ENCODE measurements around the gene ACTMAP. TPM values are rescaled to one million over a fixed set of nuclear protein-coding genes. Genes with fewer than 3 reads are reported as not detected.

The ACTMAP gene
- total RNA-seq, 4 donors from 2014 or later: 4.2 to 14.6 (median 6.2) TPM

GRCh38 chr19:40721140-40721486, 29.2 kb downstream of the ACTMAP start:
- no peak for DNase-seq
- intact Hi-C loops (cut with DNase I; ENCODE audit: low total_unique reads): no loop called here

DNA sequence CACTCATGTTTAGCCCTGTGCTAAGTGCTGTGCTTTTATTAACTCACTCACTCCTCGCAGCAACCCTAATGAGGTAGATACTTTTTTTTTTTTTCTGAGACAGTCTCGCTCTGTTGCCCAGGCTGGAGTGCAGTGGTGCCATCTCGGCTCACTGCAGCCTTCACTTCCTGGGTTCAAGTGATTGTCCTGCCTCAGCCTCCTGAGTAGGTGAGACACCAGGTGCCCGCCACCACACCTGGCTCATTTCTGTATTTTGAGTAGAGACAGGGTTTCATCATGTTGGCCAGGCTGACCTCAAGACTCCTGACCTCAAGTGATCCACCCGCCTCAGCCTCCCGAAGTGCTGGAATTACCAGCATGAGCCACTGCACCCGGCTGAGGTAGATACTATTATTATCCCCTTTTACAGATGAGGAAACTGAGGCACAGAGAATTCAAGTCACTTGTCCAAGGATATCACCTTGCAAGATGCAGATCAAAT, 30.8 kb downstream of the ACTMAP start:
- Histone ChIP-seq H3K27ac (peak overlapping the region; percentile 89 to 98 (median 92)), H3K9me3 (no peaks in the 10 kb centered on the region), H3K4me3 (peak overlapping the region; percentile 64 to 90 (median 85)), H3K36me3 (peaks cover 0 to 7% of the 10 kb centered on the region in 2 donors), H3K27me3 (no peaks in the 10 kb centered on the region), H3K4me1 (peaks cover 42 to 47% of the 10 kb centered on the region in 2 donors)
- TF ChIP-seq, protein P1, sequence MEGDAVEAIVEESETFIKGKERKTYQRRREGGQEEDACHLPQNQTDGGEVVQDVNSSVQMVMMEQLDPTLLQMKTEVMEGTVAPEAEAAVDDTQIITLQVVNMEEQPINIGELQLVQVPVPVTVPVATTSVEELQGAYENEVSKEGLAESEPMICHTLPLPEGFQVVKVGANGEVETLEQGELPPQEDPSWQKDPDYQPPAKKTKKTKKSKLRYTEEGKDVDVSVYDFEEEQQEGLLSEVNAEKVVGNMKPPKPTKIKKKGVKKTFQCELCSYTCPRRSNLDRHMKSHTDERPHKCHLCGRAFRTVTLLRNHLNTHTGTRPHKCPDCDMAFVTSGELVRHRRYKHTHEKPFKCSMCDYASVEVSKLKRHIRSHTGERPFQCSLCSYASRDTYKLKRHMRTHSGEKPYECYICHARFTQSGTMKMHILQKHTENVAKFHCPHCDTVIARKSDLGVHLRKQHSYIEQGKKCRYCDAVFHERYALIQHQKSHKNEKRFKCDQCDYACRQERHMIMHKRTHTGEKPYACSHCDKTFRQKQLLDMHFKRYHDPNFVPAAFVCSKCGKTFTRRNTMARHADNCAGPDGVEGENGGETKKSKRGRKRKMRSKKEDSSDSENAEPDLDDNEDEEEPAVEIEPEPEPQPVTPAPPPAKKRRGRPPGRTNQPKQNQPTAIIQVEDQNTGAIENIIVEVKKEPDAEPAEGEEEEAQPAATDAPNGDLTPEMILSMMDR (IDR thresholded peaks at IDR 0.05 in 4 of 5, conservative IDR thresholded peaks at IDR 0.05 in 1 of 5): no peak
- TF ChIP-seq POLR2A (IDR thresholded peaks at IDR 0.05): no peak
- ATAC-seq: no peak
- DNase-seq: peak in 1 of 2 donors; percentile 67
- intact Hi-C loops (cut with DNase I; ENCODE audit: low total_unique reads): loop anchor here (1.0 to 10.0 kb wide), 3 partner anchors 59 to 297 kb away; partner anchors contain the start of genes RAB4B and SERTAD3
- in situ Hi-C loops (cut with MboI; ENCODE audit: low sequenced_read_pairs in 4 of 4): no loop called here

More at GRCh38 chr19:40721140-40721486, 29.2 kb downstream of the ACTMAP start:
- ATAC-seq: no peak
- H3K4me1 ChIP-seq: peaks cover 33 to 36% of the 10 kb centered on the region in 2 donors
- no peaks in the 10 kb centered on the region for H3K9me3 ChIP-seq
- TF ChIP-seq, protein P1 (IDR thresholded peaks at IDR 0.05 in 4 of 5, conservative IDR thresholded peaks at IDR 0.05 in 1 of 5): no peak
- TF ChIP-seq POLR2A (IDR thresholded peaks at IDR 0.05): no peak
- H3K4me3 ChIP-seq: peak overlapping the region; percentile 46 to 86 (median 74)
- H3K27ac ChIP-seq: peak overlapping the region; percentile 89 to 98 (median 92)
- in situ Hi-C loops (cut with MboI; ENCODE audit: low sequenced_read_pairs in 4 of 4): no loop called here
- peaks cover 0 to 19% of the 10 kb centered on the region in 2 donors for H3K36me3 ChIP-seq
- H3K27me3 ChIP-seq: no peaks in the 10 kb centered on the region

DNA sequence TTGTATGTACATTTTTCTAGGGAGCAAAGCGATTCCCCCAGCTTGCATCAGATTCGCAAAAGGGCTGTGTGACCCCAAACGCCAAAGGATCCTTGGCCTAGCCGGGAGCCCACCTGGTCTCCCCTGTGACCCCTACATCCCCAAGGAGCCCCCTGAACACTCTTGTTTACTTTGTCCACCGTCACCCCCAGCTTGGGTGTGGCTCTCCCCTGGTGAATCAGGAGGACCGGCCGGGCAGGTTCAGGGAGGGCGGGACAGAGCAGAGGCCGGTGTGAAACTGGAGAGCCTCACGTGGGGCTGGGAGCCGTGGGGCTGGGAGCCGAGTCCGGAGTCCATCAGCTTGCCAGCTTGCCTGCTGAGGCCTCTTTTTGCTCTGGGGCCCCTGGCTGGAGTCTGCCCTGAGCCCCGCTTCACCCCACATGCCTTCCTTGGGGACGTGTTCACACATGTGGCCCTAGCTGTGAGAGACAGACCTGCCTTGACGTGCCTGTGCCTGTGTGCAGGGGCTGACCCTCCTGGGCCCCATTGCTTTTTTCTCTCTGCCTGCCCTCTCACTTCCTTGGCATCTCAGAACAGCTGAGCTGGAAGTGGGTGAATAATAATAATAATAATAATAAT, 31.4 kb downstream of the ACTMAP start:
- intact Hi-C loops (cut with DNase I; ENCODE audit: low total_unique reads) (loop anchor here (1.0 to 10.0 kb wide), 4 partner anchors 31 to 297 kb away; partner anchors contain the start of genes ACTMAP, RAB4B and SERTAD3), in situ Hi-C loops (cut with MboI; ENCODE audit: low sequenced_read_pairs in 4 of 4) (no loop called here)
- H3K4me3 ChIP-seq: peak overlapping the region; percentile 64 to 90 (median 85)
- TF ChIP-seq, protein P1 (IDR thresholded peaks at IDR 0.05 in 4 of 5, conservative IDR thresholded peaks at IDR 0.05 in 1 of 5): no peak
- TF ChIP-seq POLR2A (IDR thresholded peaks at IDR 0.05): peak; percentile 77
- H3K27me3 ChIP-seq: no peaks in the 10 kb centered on the region
- H3K27ac ChIP-seq: peak overlapping the region; percentile 89 to 98 (median 92)
- H3K36me3 ChIP-seq: peaks cover 0 to 4% of the 10 kb centered on the region in 2 donors
- ATAC-seq (peak; percentile 22 to 31), DNase-seq (peak; percentile 85 to 91)
- no peaks in the 10 kb centered on the region for H3K9me3 ChIP-seq
- H3K4me1 ChIP-seq: peaks cover 41 to 50% of the 10 kb centered on the region in 2 donors

- ATAC-seq (no peak), DNase-seq (peak in 1 of 2 donors; percentile 52)
- in situ Hi-C loops (cut with MboI; ENCODE audit: low sequenced_read_pairs in 4 of 4) (no loop called here), intact Hi-C loops (cut with DNase I; ENCODE audit: low total_unique reads) (loop anchor here (1.0 to 10.0 kb wide), 3 partner anchors 32 to 296 kb away; partner anchors contain the start of genes ACTMAP and SERTAD3)
- Histone ChIP-seq H3K27me3 (no peaks in the 10 kb centered on the region), H3K4me1 (peaks cover 39 to 50% of the 10 kb centered on the region in 2 donors), H3K9me3 (no peaks in the 10 kb centered on the region), H3K27ac (peak overlapping the region; percentile 89 to 98 (median 92)), H3K36me3 (peaks cover 0 to under 1% of the 10 kb centered on the region in 2 donors), H3K4me3 (peak overlapping the region; percentile 64 to 90 (median 85))
- TF ChIP-seq, protein P1 (IDR thresholded peaks at IDR 0.05 in 4 of 5, conservative IDR thresholded peaks at IDR 0.05 in 1 of 5): no peak
- no peak for TF ChIP-seq POLR2A (IDR thresholded peaks at IDR 0.05)
Observed at GRCh38 chr19:40717880-40718773, 32.1 kb downstream of the ACTMAP start.

Data from gastrocnemius medialis (tissue), 4 donors.